ENCODE results near the gene GPR61.

GPR61 gene

GRCh38 chr1:109543283-109543987 is 3.8 kb downstream of the GPR61 start:
- no peak for DNase-seq (ENCODE audit: low read depth)
- TF ChIP-seq CTCF (conservative IDR thresholded peaks at IDR 0.05; ENCODE audit: low read depth, low read length) = no peak
- no peak overlapping the region for H3K4me3 ChIP-seq (ENCODE audit: low read depth, low read length)

GRCh38 chr1:109543988-109544735 is 4.5 kb downstream of the GPR61 start:
- H3K4me3 ChIP-seq (ENCODE audit: low read depth, low read length) = no peak overlapping the region
- DNase-seq (ENCODE audit: low read depth) = no peak
- no peak for TF ChIP-seq CTCF (conservative IDR thresholded peaks at IDR 0.05; ENCODE audit: low read depth, low read length)

GRCh38 chr1:109546311-109547109 is 6.8 kb downstream of the GPR61 start:
- peak overlapping the region; percentile 20 for H3K4me3 ChIP-seq (ENCODE audit: low read depth, low read length)
- peak; percentile 93 for DNase-seq (ENCODE audit: low read depth)
- TF ChIP-seq CTCF (conservative IDR thresholded peaks at IDR 0.05; ENCODE audit: low read depth, low read length) = peak; percentile 89

- peak; percentile 37 for DNase-seq (ENCODE audit: low read depth)
- no peak for TF ChIP-seq CTCF (conservative IDR thresholded peaks at IDR 0.05; ENCODE audit: low read depth, low read length)
- H3K4me3 ChIP-seq (ENCODE audit: low read depth, low read length) = peak overlapping the region; percentile 91
These were observed 8.0 kb downstream of the GPR61 start for GRCh38 chr1:109547463-109548320.

GRCh38 chr1:109548321-109549267 is 8.9 kb downstream of the GPR61 start, which contains the start of gene GNAI3:
TSS of gene GNAI3 (plus strand) at chr1:109548615. CDS start at chr1:109548721, 106 bp downstream.
- no peak for TF ChIP-seq CTCF (conservative IDR thresholded peaks at IDR 0.05; ENCODE audit: low read depth, low read length)
- H3K4me3 ChIP-seq (ENCODE audit: low read depth, low read length) = peak within 1 kb of the TSS; percentile 91
- DNase-seq (ENCODE audit: low read depth) = peak; percentile 96
